ENCODE data around the gene CCDC106.

DNA sequence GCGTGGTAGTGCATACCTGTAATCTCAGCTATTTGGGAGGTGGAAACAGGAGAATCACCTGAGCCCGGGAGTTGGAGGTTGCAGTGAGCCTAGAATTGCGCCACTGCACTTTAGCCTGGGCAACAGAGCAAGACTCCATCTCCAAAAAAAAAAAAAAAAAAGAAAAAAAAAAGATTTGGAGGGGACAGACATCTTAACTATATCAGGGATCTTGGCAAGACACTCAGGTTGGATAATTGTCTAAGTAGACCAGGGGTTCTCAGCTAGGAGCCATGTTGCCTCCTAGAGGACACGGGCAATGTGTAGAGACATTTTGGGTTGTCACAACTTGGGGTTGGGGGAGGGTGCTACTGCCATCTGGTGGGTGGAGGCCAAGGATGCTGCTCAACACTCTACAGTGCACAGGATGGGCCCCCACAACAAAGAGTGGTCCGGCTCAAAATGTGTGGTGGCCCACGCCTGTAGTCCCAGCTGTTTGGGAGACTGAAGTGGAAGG is 9.1 kb upstream of the CCDC106 start:
- peak; percentile 45; the same call in 1 of the 2 replicates for TF ChIP-seq TAF1 (IDR thresholded peaks at IDR 0.05; ENCODE audit: low read depth, low read length)
- no peak for TF ChIP-seq PAX5 (IDR thresholded peaks at IDR 0.05; ENCODE audit: insufficient read depth, low read length, severe bottlenecking)

All from GM12891 (cell line).